ENCODE data around the gene PRLH.
"Not testable (repeated sequence)": the region's sequence is repeated elsewhere in the genome, so short reads cannot be mapped to it uniquely, and the experiment has no call there.

Gene PRLH

GRCh38 chr2:237602409-237602808 lies 36.0 kb downstream of the PRLH start:
- no peak for DNase-seq

DNA sequence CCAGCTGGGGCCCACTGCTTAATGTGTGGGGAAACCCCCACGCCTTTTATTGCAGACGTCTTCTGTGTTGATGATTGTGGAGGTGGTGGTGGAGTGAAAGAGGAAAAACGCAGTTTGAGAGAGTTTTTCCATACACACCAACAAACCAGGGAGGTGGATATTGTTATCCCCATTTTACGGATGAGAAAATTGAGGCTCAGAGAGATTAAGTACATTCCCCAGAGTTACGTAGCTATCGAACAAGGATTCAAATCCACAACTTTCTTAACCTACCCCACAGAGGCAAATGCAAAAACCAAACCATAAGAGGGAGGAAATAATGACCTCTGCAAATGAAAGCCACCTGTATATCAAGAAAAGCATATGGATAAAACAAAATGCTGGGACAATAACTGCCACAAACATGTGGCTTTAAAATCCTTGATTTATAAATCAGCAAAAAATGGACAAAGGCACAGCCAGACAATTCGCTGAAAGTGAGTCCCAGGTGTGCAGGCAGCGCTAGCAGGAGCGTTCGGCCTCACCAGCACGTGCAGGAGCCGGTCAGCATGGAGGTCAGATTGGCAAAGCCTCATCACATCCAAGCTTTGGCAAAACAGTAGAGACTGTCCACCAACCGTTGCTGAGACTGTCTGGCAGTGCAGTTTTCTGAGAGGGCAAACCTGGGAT lies 36.8 kb downstream of the PRLH start:
- DNase-seq, result no peak

- no peak for DNase-seq
Measured at GRCh38 chr2:237603718-237604362, 37.5 kb downstream of the PRLH start.

GRCh38 chr2:237604391-237604790 lies 38.0 kb downstream of the PRLH start:
- DNase-seq, result no peak

GRCh38 chr2:237604960-237605359 lies 38.6 kb downstream of the PRLH start:
- no peak for DNase-seq

DNA sequence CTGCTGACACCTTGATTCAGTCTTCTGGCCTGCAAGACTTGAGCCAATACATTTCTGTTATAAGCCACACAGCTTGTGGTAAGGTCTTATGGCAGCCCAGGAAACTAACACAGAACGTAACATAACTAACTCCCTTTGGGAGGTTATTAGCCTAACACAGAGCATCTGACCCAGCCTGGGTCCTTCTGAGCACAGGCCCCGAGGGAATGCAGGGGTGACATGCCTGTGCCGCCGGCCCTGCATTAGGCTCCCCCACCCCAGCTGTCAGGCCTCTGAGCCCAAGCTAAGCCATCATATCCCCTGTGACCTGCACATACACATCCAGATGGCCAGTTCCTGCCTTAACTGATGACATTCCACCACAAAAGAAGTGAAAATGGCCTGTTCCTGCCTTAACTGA lies 40.1 kb downstream of the PRLH start:
- not testable (repeated sequence) for DNase-seq

GRCh38 chr2:237612527-237613357 lies 46.4 kb downstream of the PRLH start:
- no peak for DNase-seq

GRCh38 chr2:237613679-237614078 lies 47.3 kb downstream of the PRLH start:
- DNase-seq, result no peak

DNA sequence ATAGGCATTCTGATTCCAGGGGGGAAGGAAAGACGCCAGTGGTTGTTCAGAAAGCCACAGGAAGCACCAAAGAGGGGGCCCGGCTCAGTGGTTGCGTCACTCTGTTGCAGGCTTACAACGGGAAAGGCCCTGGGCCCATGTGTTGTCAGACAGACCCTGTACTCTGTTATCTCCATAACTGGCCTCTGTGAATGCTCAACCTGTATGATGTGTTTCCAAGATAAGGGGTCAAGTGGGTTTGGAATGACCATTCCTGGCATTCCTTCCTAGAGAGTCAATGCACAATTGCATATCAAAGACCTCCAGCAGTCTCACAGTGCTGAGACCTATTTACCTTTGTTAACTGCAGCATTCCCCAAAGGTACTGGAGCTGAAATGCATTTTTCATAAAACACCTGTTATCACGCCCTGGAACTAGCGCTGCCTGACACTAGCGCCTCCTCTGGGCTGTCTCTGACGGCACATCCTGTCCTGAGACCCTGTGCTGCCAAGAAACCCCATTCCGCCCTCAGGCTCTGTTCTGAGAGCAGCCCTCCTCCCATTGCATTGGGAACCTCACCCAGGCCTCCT lies 47.9 kb downstream of the PRLH start:
- DNase-seq, result no peak

DNA sequence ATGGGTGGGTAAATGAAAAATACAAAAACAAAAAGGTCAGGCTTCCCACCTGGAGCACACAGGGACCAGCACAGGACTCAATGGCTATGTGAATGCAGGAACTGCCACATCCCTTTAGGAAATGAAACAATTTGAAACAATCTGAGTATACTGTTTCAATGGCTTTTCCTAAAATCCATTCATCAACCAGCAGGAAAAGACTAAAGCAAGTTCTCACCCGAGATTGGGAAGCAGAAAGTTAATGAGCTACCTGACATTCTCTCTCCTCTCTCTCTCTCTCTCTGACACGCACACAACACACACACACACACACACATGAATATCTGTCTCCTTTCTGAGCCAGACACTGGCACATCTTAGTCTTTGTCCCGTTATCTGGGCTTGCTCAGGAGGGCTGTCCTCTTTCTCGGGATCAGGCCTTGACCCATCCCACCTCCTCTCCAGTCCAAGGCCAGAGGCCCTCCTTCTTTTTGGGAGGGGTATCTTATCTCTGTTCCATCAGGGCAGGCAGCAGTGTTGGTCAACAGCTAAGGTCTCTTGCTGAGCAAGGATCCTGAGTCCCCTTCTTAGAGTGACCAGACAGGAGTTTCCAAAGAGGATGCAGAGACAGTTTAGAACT lies 49.4 kb downstream of the PRLH start:
- no peak for DNase-seq

- no peak for DNase-seq
Measured at GRCh38 chr2:237616373-237616733, 50.0 kb downstream of the PRLH start.

All from amniotic stem cell (primary cell).